ENCODE results near the gene RBM4. TPM values are rescaled to one million over a fixed set of nuclear protein-coding genes. Genes with fewer than 3 reads are reported as not detected.

The RBM4 gene
- total RNA-seq, 4 donors from 2014 or later = 98.2 to 114 (median 102) TPM

DNA sequence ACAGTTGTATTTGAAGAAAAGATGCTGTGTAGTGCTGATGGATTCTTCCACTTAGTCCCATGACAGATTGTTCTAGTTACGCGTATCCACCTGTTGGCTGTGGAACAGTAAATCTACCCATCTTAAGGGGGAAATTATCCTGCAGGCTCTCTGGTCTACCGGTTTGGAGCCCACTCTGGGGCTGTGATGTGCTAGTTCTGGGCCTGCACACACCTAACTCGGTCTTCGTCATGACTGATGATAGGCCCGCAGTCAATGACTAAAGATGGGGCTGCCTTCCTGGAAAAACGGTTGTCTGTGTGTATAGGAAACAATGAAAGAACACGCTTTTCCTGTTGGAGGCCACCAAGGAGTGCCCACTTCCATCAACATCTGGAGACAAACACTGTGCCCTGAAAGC lies 45.4 kb downstream of the RBM4 start:
- ATAC-seq = no peak
- peaks cover 0 to 2% (median 0%) of the 10 kb centered on the region in 3 donors for H3K4me1 ChIP-seq
- H3K9me3 ChIP-seq = no peaks in the 10 kb centered on the region
- no peak overlapping the region for H3K4me3 ChIP-seq
- no peaks in the 10 kb centered on the region for H3K36me3 ChIP-seq
- 94% methylated on average over 3 of the region's 8 CpGs; no CpG with 5 or more reads in 1 of the 2 donors for WGBS, 2 donors (ENCODE audit: low coverage in 1 of 2)
- H3K27me3 ChIP-seq = no peaks in the 10 kb centered on the region
- no peak overlapping the region for H3K27ac ChIP-seq
- TF ChIP-seq EP300 (IDR thresholded peaks at IDR 0.05) = no peak
- TF ChIP-seq, protein P1, sequence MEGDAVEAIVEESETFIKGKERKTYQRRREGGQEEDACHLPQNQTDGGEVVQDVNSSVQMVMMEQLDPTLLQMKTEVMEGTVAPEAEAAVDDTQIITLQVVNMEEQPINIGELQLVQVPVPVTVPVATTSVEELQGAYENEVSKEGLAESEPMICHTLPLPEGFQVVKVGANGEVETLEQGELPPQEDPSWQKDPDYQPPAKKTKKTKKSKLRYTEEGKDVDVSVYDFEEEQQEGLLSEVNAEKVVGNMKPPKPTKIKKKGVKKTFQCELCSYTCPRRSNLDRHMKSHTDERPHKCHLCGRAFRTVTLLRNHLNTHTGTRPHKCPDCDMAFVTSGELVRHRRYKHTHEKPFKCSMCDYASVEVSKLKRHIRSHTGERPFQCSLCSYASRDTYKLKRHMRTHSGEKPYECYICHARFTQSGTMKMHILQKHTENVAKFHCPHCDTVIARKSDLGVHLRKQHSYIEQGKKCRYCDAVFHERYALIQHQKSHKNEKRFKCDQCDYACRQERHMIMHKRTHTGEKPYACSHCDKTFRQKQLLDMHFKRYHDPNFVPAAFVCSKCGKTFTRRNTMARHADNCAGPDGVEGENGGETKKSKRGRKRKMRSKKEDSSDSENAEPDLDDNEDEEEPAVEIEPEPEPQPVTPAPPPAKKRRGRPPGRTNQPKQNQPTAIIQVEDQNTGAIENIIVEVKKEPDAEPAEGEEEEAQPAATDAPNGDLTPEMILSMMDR (IDR thresholded peaks at IDR 0.05) = no peak
- no peak for TF ChIP-seq POLR2AphosphoS5 (IDR thresholded peaks at IDR 0.05)
- TF ChIP-seq POLR2A (IDR thresholded peaks at IDR 0.05) = no peak

DNA sequence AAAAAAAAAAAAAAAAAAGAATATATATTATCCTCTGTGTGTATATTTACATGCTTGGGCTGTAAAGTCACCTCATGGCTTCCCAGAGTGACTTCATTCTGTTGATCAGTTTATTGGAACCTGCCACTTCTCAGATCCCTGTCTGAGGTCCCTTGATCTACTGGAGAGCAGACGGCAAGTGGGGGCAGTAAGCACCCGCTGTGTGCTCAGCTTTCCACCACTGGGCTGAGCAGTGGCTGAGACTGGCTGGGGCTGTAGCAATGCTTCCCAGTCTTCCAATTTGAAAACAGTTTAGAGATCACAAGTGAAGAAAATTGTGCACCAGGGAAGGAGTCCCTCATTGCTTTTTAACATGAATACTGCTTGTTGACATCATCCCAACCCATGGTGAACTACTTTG lies 46.1 kb downstream of the RBM4 start:
- Histone ChIP-seq H3K36me3 (no peaks in the 10 kb centered on the region), H3K4me1 (no peaks in the 10 kb centered on the region), H3K4me3 (no peak overlapping the region), H3K27me3 (no peaks in the 10 kb centered on the region), H3K9me3 (no peaks in the 10 kb centered on the region), H3K27ac (no peak overlapping the region)
- no peak for ATAC-seq
- TF ChIP-seq, protein P1 (IDR thresholded peaks at IDR 0.05) = no peak
- TF ChIP-seq POLR2A (IDR thresholded peaks at IDR 0.05) = no peak
- TF ChIP-seq POLR2AphosphoS5 (IDR thresholded peaks at IDR 0.05) = no peak
- TF ChIP-seq EP300 (IDR thresholded peaks at IDR 0.05) = no peak
- 100% methylated on average over 2 of the region's 2 CpGs for WGBS, 2 donors (ENCODE audit: low coverage in 1 of 2)

DNA sequence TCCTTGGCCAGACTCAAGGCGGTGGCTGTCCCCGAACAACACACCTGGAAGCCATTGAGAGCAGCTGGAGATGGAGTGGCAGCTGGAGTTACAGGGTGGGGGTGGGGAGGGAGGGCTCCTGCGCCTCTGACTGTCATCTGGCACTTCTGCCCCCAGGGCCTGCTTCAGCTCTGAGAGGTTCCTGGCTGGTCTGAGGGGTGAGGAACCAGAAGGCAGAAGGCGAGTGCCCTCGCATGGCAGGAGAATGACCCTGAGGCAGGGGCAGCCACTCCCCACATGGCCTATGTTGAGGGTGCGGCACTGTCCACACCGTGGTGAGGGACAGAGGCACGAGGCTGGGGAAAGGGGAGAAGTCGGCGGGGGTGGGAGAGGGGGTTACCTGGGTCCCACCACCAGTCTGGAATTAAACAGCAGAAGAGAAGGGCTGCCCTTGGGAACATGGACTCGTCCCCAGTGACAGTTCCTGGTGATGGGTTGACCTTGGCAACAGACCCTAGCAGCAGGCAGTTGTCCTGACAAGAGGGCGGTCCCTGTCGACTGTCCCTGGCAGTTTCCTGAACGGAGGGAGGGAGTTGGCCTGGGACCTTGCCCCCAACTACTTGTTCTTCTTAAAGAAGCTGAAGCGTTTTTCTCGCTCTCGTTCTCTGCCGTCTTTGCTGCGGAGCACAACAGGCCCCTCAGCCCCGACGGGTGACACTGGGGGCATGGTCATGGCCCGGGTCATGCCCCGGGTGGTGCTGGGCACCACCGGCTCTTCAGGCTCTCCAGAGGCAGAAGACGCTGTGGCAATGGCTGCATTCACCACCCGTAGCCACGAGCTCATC lies 47.0 kb downstream of the RBM4 start:
- TF ChIP-seq, protein P1 (IDR thresholded peaks at IDR 0.05) = no peak
- TF ChIP-seq POLR2AphosphoS5 (IDR thresholded peaks at IDR 0.05) (no peak), POLR2A (IDR thresholded peaks at IDR 0.05) (no peak), EP300 (IDR thresholded peaks at IDR 0.05) (no peak)
- ATAC-seq = no peak
- no peaks in the 10 kb centered on the region for H3K9me3 ChIP-seq
- H3K4me1 ChIP-seq = no peaks in the 10 kb centered on the region
- H3K36me3 ChIP-seq = no peaks in the 10 kb centered on the region
- no peaks in the 10 kb centered on the region for H3K27me3 ChIP-seq
- WGBS, 2 donors (ENCODE audit: low coverage in 1 of 2) = 58% methylated on average over 6 of the region's 27 CpGs; no CpG with 5 or more reads in 1 of the 2 donors
- H3K4me3 ChIP-seq = no peak overlapping the region
- H3K27ac ChIP-seq = no peak overlapping the region

DNA sequence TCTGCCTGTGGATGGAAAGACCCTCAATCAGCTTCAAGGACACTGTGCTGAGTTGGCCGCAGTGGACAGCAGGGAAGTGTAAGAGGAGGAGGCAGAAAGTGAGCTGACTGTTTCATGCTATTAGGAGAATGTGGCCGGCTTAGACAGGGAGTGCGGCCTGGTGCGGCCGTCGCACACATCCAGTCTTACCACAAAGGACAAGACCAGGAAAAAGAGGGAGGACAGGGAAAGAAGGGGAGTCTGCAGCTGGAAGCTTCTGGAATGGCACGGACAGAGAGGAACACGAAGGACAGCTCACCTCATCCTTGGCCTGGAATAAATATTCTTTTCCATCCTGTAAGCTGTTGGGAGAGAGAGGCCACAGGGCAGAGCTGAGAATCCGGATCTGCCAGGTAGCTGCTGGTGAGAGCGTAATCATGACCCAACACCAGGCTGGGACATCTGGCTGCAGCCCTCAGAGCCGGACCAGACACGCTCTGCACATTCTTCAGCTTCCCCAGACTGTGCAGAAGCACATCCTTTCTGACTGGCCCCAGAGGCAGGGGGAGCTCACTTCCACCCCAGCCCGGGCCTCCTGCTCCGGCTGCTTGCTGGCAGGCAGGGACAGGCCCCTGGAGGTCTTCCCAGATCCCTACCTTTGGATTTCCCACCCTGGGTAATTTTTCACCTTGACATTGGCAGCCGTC lies 47.7 kb downstream of the RBM4 start:
- no peak for ATAC-seq
- Histone ChIP-seq H3K9me3 (no peaks in the 10 kb centered on the region), H3K36me3 (no peaks in the 10 kb centered on the region), H3K4me1 (no peaks in the 10 kb centered on the region), H3K27ac (no peak overlapping the region), H3K27me3 (no peaks in the 10 kb centered on the region), H3K4me3 (no peak overlapping the region)
- no peak for TF ChIP-seq POLR2A (IDR thresholded peaks at IDR 0.05)
- TF ChIP-seq, protein P1 (IDR thresholded peaks at IDR 0.05) = no peak
- no peak for TF ChIP-seq EP300 (IDR thresholded peaks at IDR 0.05)
- TF ChIP-seq POLR2AphosphoS5 (IDR thresholded peaks at IDR 0.05) = no peak
- WGBS, 2 donors (ENCODE audit: low coverage in 1 of 2) = 78% methylated on average over 5 to 13 of the region's 15 CpGs

All from gastroesophageal sphincter (tissue), 4 donors.